Stimulated activated CD8-positive, alpha-beta memory T cell treated with anti-CD3 and anti-CD28 coated beads, Interleukin-15, amount 100 ng/mL, for 4 hours (primary cell): ENCODE results near the gene KIAA0753.

ENCODE experiments used
- DNase-seq, 2 donors: peaks; one replicate each; pipeline ENCODE4 v3.0.0-alpha.2; 2020; ENCODE audit warnings: low read depth in 2 of 2

Gene KIAA0753

GRCh38 chr17:6641247-6641863, 844 bp upstream of the KIAA0753 start:
- DNase-seq, result no peak

GRCh38 chr17:6639586-6640535, 650 bp downstream of the KIAA0753 start:
- DNase-seq, result no peak

DNA sequence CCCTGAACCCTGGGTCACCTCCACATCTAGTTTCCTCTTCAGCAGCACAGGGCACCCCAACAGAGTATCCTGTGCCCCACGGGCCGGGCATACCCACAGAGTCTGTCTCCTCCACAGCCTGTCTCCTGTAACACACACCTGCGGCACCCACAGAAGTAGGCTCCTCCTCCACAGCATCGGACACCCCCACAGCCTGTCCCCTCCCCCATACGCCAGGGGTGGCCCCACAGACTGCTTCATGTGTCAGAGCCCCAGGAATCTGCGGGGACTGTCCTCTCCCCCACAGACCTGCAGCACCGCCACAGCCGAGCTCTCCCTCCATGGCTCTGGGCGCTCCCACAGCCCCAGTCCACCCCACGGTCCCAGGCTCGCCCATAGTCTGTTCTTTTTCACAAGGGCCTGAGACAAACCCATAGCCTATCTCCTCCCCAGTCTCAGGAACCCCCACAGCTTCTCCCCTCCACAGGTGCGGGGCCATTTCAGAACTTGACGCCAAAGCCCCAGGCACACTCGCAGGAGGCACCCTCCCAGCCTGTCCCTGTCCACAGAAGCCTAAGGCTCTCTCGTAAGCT, 1.4 kb downstream of the KIAA0753 start:
- DNase-seq, result no peak

GRCh38 chr17:6638046-6638908, 2.2 kb downstream of the KIAA0753 start:
- no peak for DNase-seq

DNA sequence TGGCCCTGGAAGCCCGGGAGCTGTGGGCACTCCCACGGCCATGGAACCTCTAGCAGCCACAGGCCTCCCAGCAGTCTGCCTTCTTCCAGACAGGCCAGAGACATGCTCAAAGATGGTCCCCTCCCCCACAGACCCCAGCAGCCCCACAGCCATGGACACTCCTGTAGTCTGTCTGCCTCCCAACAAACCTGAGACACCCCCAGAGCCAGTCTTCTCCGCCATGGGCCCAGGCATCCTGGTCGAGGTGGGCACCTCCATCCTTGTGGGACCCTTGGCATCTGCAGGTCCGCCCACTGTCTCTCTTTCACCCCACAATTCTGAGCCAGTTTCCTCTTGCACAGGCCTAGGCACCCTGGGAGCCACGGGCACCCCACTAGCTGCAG, 3.1 kb downstream of the KIAA0753 start:
- DNase-seq, result no peak

GRCh38 chr17:6636616-6637457, 3.7 kb downstream of the KIAA0753 start:
- DNase-seq, result no peak

DNA sequence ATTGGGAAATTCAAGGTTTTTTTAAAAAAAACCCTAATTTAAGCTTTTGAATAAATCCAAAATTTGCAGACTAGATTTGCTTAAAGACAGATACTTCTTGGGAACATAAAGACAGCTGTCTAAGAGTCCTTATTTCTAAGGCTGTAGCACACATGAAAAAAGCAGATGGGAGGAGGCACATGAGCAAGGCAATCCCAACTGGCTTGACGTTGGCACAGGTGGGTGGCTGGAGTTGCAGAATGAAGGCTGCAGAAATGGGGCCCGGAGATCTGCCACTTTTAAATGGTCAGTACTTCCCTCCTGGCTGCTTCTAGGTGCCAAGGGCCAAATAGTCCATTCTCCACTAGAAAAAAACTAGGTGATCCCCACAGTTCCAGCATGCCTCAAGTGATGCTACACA, 4.4 kb downstream of the KIAA0753 start:
- no peak for DNase-seq

DNA sequence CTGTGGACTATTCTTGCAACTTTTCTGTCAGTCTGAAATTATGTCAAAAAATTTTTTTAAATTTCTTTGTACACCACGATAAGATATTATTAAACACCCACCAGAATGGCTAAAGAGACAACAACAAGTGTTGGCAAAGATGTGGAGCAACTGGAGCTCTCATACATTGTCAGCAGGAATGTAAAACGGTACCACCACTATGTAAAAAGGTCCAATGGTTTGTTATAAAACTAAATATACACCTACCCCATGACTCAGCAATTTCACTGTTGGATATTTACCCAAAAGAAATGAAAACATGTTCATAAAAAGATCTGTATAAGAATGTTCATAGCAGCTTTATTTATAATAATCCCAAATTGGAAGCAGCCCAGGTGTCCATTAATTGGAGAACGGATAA, 7.2 kb downstream of the KIAA0753 start:
- DNase-seq, result no peak

GRCh38 chr17:6632530-6632929, 8.0 kb downstream of the KIAA0753 start:
- no peak for DNase-seq

DNA sequence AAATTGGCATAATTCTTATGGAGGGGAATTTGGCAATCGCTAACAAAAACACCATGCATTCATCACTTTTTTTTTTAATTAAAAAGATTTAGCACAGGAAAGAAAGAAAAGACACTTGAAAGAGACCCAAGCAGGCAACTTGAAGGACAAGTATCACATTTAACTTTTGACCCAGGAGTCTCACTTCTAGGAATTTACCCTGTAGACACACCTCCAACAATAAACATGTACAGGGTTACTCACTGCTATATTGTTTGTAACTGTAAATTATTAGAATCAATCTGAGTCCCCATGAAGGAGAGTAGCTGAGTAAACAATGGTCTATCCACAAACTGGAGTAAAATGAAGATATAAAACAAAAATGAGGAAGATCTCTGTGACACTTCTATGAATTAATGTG, 10.1 kb downstream of the KIAA0753 start:
- DNase-seq, result no peak

DNA sequence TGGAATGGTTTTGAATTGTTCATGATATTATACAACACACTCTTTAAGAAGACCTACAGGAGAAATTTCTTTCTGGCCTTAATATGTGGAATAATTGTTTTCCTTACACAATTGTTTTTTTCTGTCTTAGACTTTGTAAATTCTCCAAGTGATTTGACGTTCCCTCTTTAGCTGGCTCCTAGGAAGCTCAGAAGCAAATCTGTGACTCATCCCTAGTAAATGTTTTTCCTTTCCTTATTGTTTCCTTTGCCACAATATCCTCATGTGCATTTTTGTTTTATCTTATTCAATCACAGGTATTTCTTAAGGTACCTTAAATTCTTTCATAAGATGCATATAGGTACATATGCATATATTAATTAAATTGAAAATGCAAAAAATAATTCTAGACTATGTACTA, 13.5 kb downstream of the KIAA0753 start:
- no peak for DNase-seq

GRCh38 chr17:6626616-6627015, 13.9 kb downstream of the KIAA0753 start:
- DNase-seq, result no peak

DNA sequence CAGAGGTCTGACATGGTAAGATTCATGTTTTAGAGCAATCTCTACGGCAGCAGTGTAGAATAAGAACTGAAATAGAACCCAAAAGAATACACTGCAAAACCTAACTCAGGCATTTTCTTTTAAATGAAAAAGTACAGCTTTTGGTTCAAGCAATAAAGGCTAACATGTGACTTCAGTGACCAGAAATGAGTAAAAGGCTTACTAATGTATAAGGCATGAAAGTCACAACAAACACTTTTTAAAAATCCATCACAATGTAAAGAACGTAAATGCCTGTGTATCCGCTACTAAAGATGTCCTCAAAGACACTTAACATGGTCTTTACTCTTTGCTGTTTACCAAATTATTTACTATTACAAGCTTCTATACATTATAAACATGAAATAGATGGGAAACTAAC, 16.6 kb downstream of the KIAA0753 start:
- no peak for DNase-seq

DNA sequence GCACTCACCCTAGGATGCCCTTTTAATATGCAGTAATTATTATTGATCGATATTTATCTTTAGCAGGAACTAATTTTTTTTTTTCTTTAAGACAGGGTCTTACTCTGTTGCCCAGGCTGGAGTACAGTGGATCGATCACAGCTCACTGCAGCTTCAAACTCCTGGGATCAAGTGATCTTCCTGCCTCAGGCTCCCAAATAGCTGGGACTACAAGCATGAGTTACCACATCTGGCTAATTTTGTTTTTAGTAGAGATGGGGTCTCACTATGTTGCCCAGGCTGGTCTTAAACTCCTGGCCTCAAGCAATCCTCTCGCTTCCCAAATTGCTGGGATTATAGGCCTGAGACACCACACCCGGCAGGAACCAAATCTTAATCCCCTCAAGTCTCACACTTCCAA, 29.3 kb downstream of the KIAA0753 start:
- DNase-seq, result no peak

GRCh38 chr17:6610011-6610410, 30.5 kb downstream of the KIAA0753 start:
- DNase-seq, result no peak

- no peak for DNase-seq
Observed at GRCh38 chr17:6608321-6608720, 32.2 kb downstream of the KIAA0753 start.

GRCh38 chr17:6605142-6605541, 35.4 kb downstream of the KIAA0753 start:
- no peak for DNase-seq

GRCh38 chr17:6603744-6604325, 36.7 kb downstream of the KIAA0753 start:
- no peak for DNase-seq

- DNase-seq, result no peak
Observed at GRCh38 chr17:6602141-6602540, 38.4 kb downstream of the KIAA0753 start.

DNA sequence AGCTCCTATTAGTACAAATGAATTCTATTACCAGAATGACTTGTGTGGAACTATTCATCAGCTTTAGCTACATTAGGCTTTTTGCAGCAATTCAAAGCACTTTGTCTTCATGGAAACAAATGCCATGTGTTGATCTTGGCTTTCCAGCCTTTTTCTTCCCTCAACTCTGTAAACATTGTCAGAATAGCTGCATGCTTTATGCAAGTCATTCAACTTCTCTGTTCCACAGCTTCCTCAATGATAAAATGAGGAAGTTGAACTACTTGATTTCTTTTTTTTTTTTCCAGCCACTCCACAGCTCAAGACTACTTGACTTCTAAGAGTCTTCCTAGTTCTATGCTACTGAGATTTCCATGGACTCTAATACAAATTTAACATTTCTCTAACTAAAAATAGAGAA, 41.1 kb downstream of the KIAA0753 start:
- DNase-seq, result no peak

- no peak for DNase-seq
Observed at GRCh38 chr17:6597727-6598126, 42.8 kb downstream of the KIAA0753 start.
